22Rv1 (cell line): Measurements from ENCODE around the gene TNFSF18.

Experiments
- H3K27ac ChIP-seq: fragments of 450-650 bp; 2 replicates; pipeline ENCODE4 v1.5.1; 2017
- CTCF ChIP-seq: fragments of 450-650 bp; IDR thresholded peaks from 2 replicates; pipeline ENCODE4 v1.5.1; 2017; ENCODE audit warnings: mild to moderate bottlenecking
- ZFX ChIP-seq: fragments of 450-650 bp; IDR thresholded peaks from 2 replicates; pipeline ENCODE4 v1.6.1; 2017; ENCODE audit warnings: antibody characterized with exemption, borderline replicate concordance

Gene TNFSF18

GRCh38 chr1:173015629-173016028, 35.1 kb downstream of the TNFSF18 start:
- H3K27ac ChIP-seq: no peak overlapping the region
- TF ChIP-seq ZFX: no peak
- no peak for TF ChIP-seq CTCF

DNA sequence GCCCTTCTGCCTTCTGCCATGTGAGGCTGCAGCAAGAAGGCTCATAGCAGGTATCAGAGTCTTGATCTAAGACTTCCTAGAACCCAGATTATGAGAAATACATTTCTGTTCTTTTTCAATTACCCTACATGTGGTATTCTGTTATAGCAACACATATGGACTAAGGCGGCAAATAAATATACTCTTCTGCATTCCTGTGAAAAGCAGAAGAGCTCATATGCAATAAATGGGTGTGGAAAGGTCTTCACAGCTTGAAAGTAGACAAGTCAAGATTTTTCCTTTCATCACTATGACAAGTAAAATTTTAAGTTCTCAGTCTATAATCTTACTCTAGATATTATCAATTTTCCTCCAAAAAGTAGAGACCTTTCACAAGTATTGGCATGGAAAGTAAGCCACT, 36.6 kb downstream of the TNFSF18 start:
- TF ChIP-seq CTCF (no peak), ZFX (no peak)

DNA sequence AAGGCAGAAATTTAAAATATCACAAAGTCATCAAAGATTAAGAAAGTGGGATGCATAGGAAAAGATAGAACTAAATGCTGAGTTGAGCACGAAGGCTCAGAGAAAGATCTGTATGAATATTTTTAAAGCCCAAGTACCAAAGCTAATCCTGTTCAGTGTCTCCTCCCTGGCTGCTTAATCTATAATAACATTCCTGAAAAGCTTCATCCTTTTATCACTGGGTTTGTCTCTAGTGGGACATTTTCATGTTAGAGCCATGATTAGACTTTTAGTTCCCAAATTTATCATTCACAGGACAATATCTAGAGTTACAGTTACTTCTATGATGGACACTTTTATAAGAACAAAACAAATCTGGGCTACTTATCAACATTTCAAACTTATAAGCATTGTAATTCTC, 38.6 kb downstream of the TNFSF18 start:
- TF ChIP-seq CTCF: no peak
- TF ChIP-seq ZFX: no peak
- H3K27ac ChIP-seq: no peak overlapping the region

More for the DNA sequence above, 36.6 kb downstream of the TNFSF18 start:
- no peak overlapping the region for H3K27ac ChIP-seq

DNA sequence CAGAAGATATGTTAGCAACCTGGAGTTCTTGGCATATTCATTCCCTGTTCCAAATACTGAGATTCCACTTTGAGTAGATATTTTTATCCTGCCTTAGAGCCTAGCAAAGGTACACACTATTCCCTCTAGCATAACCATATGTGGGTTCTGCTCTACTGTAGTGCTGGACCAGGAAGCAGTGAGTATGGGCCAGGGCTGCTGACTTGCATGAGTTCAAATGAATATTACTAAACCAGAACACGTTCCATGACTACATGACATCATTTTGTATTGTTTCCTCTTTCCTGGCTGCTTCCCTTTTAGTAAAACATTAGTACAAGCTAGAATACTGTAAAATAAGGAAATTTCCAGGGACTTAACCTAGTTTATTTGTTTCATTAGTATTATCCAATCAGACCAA, 41.1 kb downstream of the TNFSF18 start:
- TF ChIP-seq CTCF (no peak), ZFX (no peak)
- H3K27ac ChIP-seq: no peak overlapping the region

DNA sequence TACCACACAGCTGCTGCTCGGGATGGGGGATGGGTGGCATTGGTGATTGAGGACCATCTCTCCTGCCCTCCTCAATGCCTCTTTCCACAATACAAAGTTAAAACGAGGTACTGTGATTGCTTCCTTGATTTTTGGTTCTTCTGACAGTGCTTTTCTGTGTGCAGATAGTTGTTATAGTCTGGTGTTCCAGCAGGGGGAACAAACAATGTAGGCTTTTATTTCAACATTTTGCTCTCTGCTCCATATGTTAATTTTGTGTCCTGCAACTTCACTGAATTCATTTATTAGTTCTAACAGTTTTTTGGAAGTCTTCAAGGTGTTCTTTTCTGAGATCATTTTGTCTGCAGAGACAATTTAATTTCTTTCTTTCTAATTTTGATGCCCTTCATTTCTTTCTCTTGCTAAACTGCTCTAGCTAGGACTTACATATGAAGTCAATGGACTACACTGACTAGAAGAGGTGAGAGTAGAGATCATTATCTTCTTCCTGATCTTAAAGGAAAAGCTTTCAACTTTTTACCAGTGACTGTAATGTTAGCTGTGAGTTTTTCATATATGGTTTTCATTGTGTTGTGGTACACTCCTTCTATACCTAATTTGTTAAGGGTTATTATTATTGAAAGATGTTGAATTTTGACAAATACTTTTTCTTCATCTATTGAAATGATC, 45.4 kb downstream of the TNFSF18 start:
- no peak overlapping the region for H3K27ac ChIP-seq
- TF ChIP-seq ZFX: no peak
- no peak for TF ChIP-seq CTCF

DNA sequence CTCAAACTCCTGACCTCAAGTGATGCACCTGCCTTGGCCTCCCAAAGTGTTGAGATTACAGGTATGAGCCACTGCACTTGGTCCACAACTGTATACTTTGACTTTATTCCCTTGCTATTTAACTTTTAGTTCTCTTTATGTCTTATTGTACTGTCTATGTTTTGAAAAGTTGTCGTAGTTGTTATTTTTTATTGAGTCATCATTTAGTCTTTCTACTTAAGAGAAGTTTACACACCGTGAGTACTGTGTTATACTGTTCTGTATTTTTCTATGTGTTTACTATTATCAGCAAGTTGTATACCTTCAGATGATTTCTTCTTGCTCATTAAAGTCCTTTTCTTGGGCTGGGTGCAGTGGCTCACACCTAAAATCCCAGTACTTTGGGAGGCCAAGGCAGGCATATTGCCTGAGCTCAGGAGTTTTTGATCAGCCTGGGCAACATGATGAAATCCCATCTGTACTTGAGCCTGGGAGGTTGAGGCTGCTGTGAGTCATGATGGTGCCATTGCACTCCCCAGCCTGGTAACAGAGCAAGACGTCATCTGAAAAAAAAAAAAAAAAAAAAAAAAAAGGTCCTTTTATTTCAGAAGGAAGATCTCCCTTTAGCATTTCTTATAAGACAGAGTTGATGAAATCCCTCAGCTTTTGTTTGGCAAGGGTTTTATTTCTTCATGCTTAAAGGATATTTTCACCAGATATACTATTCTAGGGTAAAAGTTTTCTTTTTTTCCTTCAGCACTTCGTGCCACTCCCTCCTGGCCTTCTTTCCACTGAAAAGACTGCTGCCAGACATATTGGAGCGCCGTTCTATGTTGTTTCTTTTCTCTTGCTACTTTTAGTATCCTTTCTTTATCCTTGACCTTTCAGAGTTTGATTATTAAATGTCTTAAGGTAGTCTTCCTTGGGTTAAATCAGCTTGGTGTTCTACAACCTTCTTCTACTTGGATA, 47.6 kb downstream of the TNFSF18 start:
- TF ChIP-seq CTCF: no peak
- no peak for TF ChIP-seq ZFX
- no peak overlapping the region for H3K27ac ChIP-seq

DNA sequence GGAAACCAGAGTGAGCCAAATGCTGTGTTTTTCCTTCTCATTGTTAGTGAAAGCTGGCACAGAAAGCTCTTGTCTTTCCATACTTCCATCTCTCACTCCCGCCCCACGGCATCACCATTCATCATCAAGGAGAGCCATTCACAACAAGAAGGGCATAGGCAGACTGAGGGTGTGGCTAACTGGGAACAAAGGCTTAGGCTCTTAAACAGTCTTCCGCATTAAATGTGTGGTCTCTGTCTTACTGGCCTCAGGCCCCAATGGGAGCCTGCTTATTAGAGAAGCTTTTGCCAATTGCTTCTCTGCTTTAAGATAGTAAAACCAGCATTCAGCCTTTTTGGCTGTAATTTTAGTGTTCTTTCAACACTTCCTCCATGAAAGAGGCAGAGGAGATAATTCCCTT, 51.4 kb downstream of the TNFSF18 start:
- no peak overlapping the region for H3K27ac ChIP-seq
- TF ChIP-seq CTCF (no peak), ZFX (no peak)
